ENCODE results near the gene CDC42BPG. TPM values are rescaled to one million over a fixed set of nuclear protein-coding genes. Genes with fewer than 3 reads are reported as not detected.

Gene CDC42BPG
- total and polyA plus RNA-seq, 10 of the 15 experiments (the other 5 are each of a cell fraction or from before 2014, with no cell fraction given) = 0.02 to 1.3 (median 0.09) TPM; not detected in 1

GRCh38 chr11:64864473-64865285 is 20.2 kb upstream of the CDC42BPG start (continued):
- TF ChIP-seq IRF3 (IDR thresholded peaks at IDR 0.05) (no peak), GATAD2B (conservative IDR thresholded peaks at IDR 0.05; ENCODE audit: low read depth) (0 out of 2 replicates have a peak, but pooled peaks have one; percentile 26), ZZZ3 (IDR thresholded peaks at IDR 0.05; ENCODE audit: control insufficient read depth, insufficient read length, low read depth) (no peak), PBX3 (IDR thresholded peaks at IDR 0.05; ENCODE audit: insufficient replicate concordance, low read depth, low read length) (peak; percentile 67), TCF3 (IDR thresholded peaks at IDR 0.05; ENCODE audit: borderline replicate concordance, insufficient read depth, low read depth, low read length) (peak; percentile 30; the same call in 1 of the 2 replicates), SMARCA5 (IDR thresholded peaks at IDR 0.05) (0 out of 2 replicates have a peak, but pooled peaks have one; percentile 65), RAD51 (IDR thresholded peaks at IDR 0.05) (no peak), NFYA (IDR thresholded peaks at IDR 0.05; ENCODE audit: borderline replicate concordance, low read depth, low read length) (no peak), HDAC6 (IDR thresholded peaks at IDR 0.05; ENCODE audit: unreplicated experiment) (peak; percentile 46), MXI1 (IDR thresholded peaks at IDR 0.05; ENCODE audit: low read depth, low read length) (no peak; the same call in none of the 2 replicates), TCF12 (IDR thresholded peaks at IDR 0.05; ENCODE audit: low read depth, low read length) (peak; percentile 73; the same call in 1 of the 2 replicates), TARDBP (IDR thresholded peaks at IDR 0.05; ENCODE audit: borderline replicate concordance) (no peak), RB1 (IDR thresholded peaks at IDR 0.05; ENCODE audit: borderline replicate concordance) (no peak), EZH2 (IDR thresholded peaks at IDR 0.05; ENCODE audit: borderline replicate concordance, control insufficient read depth, low read depth, low read length) (no peak), LARP7 (IDR thresholded peaks at IDR 0.05) (peak; percentile 62; the same call in 1 of the 2 replicates), JUND (IDR thresholded peaks at IDR 0.05; ENCODE audit: low read depth, low read length) (no peak), MEF2B (IDR thresholded peaks at IDR 0.05; ENCODE audit: partially characterized antibody, poor library complexity, severe bottlenecking) (peak; percentile 77), BACH1 (IDR thresholded peaks at IDR 0.05; ENCODE audit: borderline replicate concordance) (no peak), CHD1 (IDR thresholded peaks at IDR 0.05; ENCODE audit: low read depth, low read length) (no peak), ATF7 (IDR thresholded peaks at IDR 0.05; ENCODE audit: low read depth) (0 out of 2 replicates have a peak, but pooled peaks have one; percentile 15), ZNF217 (IDR thresholded peaks at IDR 0.05) (no peak), DPF2 (IDR thresholded peaks at IDR 0.05) (0 out of 2 replicates have a peak, but pooled peaks have one; percentile 55), RCOR1 (conservative IDR thresholded peaks at IDR 0.05; ENCODE audit: low read depth, low read length) (0 out of 2 replicates have a peak, but pooled peaks have one; percentile 71), SREBF2 (IDR thresholded peaks at IDR 0.05; ENCODE audit: low read length) (no peak), SMC3 (IDR thresholded peaks at IDR 0.05; ENCODE audit: borderline replicate concordance, low read length) (peak; percentile 3; the same call in 1 of the 2 replicates), POU2F2 (IDR thresholded peaks at IDR 0.05; ENCODE audit: borderline replicate concordance, low read depth, low read length) (0 out of 3 replicates have a peak, but pooled peaks have one; percentile 14), SMAD5 (IDR thresholded peaks at IDR 0.05; ENCODE audit: low read depth) (0 out of 2 replicates have a peak, but pooled peaks have one; percentile 7), YY1 (IDR thresholded peaks at IDR 0.05; ENCODE audit: low read depth, low read length) (no peak), POLR2A (IDR thresholded peaks at IDR 0.05; ENCODE audit: low read depth, low read length) (peak; percentile 78)
